Measurements from ENCODE around the gene CKS2.

DNA sequence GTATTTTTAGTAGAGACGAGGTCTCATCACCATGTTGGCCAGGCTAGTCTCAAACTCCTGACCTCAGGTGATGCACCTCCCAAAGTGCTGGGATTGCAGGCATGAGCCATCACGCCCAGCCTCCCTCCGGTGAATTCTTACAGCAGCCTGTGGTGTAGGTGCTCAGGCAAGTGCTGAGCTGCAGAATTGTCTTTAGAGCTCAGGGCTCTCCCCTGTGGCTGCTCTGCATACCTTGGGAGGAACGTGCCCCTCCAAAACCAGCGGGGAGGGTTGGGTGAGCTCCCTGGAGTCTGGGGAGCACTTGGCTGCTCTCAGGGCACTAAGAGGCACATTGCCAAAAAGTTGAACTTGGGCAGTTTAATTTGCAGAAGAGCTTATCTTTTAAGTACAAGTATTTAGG, 36.7 kb downstream of the CKS2 start:
- TF ChIP-seq POLR2A (IDR thresholded peaks at IDR 0.05): no peak
- TF ChIP-seq, protein P1, sequence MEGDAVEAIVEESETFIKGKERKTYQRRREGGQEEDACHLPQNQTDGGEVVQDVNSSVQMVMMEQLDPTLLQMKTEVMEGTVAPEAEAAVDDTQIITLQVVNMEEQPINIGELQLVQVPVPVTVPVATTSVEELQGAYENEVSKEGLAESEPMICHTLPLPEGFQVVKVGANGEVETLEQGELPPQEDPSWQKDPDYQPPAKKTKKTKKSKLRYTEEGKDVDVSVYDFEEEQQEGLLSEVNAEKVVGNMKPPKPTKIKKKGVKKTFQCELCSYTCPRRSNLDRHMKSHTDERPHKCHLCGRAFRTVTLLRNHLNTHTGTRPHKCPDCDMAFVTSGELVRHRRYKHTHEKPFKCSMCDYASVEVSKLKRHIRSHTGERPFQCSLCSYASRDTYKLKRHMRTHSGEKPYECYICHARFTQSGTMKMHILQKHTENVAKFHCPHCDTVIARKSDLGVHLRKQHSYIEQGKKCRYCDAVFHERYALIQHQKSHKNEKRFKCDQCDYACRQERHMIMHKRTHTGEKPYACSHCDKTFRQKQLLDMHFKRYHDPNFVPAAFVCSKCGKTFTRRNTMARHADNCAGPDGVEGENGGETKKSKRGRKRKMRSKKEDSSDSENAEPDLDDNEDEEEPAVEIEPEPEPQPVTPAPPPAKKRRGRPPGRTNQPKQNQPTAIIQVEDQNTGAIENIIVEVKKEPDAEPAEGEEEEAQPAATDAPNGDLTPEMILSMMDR (IDR thresholded peaks at IDR 0.05): no peak
- no peak for TF ChIP-seq EP300 (IDR thresholded peaks at IDR 0.05)
- no peak for TF ChIP-seq POLR2AphosphoS5 (IDR thresholded peaks at IDR 0.05)

Measured in suprapubic skin (tissue), 4 donors.